ENCODE measurements around the gene GLRB.

GRCh38 chr4:157099506-157099905, 23.6 kb downstream of the GLRB start:
- no peak for TF ChIP-seq POLR2A (IDR thresholded peaks at IDR 0.05; ENCODE audit: low read length)
- no peak for TF ChIP-seq GATA1 (IDR thresholded peaks at IDR 0.05; ENCODE audit: low read depth, low read length)
